Left lung (tissue), 14 donors: ENCODE data around the gene IL17B. TPM values are rescaled to one million over a fixed set of nuclear protein-coding genes. Genes with fewer than 3 reads are reported as not detected.
A peak's percentile ranks its signal among the peaks of the same experiment; 100 is the strongest.

Experiments used
- ATAC-seq: fragments of 200-7000 bp; cut with Tn5 transposase; one replicate; pipeline ENCODE4 v1.9.1; 2020; ENCODE audit warnings: moderate library complexity
- DNase-seq, 4 donors: peaks; one replicate each; pipeline ENCODE4 v3.0.0-alpha.2; 2013 to 2020
- H3K27ac ChIP-seq, 2 donors: fragments of 200-600 bp; sonication (generic) in 1 of 2; one replicate each; pipeline versions ENCODE4 v1.5.0 to v1.8.0; 2020 to 2021
- H3K27me3 ChIP-seq, 2 donors: fragments of 200-600 bp; sonication (generic) in 1 of 2; one replicate each; pipeline versions ENCODE4 v1.5.0 to v1.8.0; 2020 to 2021
- H3K36me3 ChIP-seq, 2 donors: fragments of 200-600 bp; sonication (generic) in 1 of 2; one replicate each; pipeline versions ENCODE4 v1.5.0 to v1.8.0; 2020 to 2021
- H3K4me1 ChIP-seq, 2 donors: fragments of 200-600 bp; one replicate each; pipeline ENCODE4 v1.8.0; 2021
- H3K4me3 ChIP-seq, 2 donors: fragments of 200-600 bp; sonication (generic) in 1 of 2; one replicate each; pipeline versions ENCODE4 v1.5.0 to v1.8.0; 2020 to 2021; ENCODE audit warnings: mild to moderate bottlenecking in 1 of 2
- H3K9me3 ChIP-seq, 2 donors: fragments of 200-600 bp; sonication (generic) in 1 of 2; one replicate each; pipeline versions ENCODE4 v1.5.0 to v1.8.0; 2020 to 2021
- intact Hi-C, 2 donors: fragments of 100-400 bp; cut with DNase I; formaldehyde crosslinking; loops; one replicate each; pipeline versions ENCODE4 v1.11.2 to v1.14.2; 2022
- long read RNA-seq, 12 donors: library from polyadenylated mRNA in 2 of 12; unstranded in 2 of 12; transcript quantifications; one replicate each; pipeline ENCODE4 v2.0.0 and lab custom pipeline, GENCODE V29; 2019 to 2026
- polyA plus RNA-seq, 6 donors: library from polyadenylated mRNA; unstranded; fragments of 120-200 nt; gene quantifications; one replicate each; pipeline ENCODE4 v1.2.1, GENCODE V29; 2013; ENCODE audit not compliant: insufficient read length in 6 of 6
- total RNA-seq, 2 donors: library from RNA; stranded (reverse); fragmentation: NEBNext Ultra II Directional; extraction: Animal tissue kit (Norgen Biotek cat#: 25700); gene quantifications; one replicate each; pipeline ENCODE4 v1.2.1, GENCODE V29; 2021
- TF ChIP-seq, protein P1 (sequence below), 2 donors: fragments of 200-600 bp; sonication (generic) in 1 of 2; IDR thresholded peaks; one replicate each; pipeline versions ENCODE4 v1.5.0 to v1.8.0; 2021; ENCODE audit warnings: antibody characterized with exemption in 2 of 2
- donor health status: DM: no; HTN: yes; CAD: no.
- donor health status: DM: no; HTN: no; CAD: no.

IL17B gene, protein sequence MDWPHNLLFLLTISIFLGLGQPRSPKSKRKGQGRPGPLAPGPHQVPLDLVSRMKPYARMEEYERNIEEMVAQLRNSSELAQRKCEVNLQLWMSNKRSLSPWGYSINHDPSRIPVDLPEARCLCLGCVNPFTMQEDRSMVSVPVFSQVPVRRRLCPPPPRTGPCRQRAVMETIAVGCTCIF
- total RNA-seq = under 1 TPM in 1 of 2 donors, not detected in 1; 0.42 TPM
- 1 to 10 TPM in 5 of 6 donors, under 1 TPM in 1; 0.97 to 1.9 (median 1.5) TPM for polyA plus RNA-seq
- long read RNA-seq, donor 1 = 0 reads
- long read RNA-seq, donor 2, partial matches to known transcripts = 0 of 3 reads
- long read RNA-seq, donor 2, other reads (novel, unspliced or antisense) = 0 of 3 reads
- long read RNA-seq, donor 3 = 0 reads
- long read RNA-seq, donor 4 = 0 reads
- long read RNA-seq, donor 5 = 0 reads
- long read RNA-seq, donor 6, partial matches to known transcripts = 0 of 4 reads
- long read RNA-seq, donor 6, other reads (novel, unspliced or antisense) = 0 of 4 reads
- long read RNA-seq, donor 7 = 0 reads
- long read RNA-seq, donor 8, partial matches to known transcripts = 0 of 2 reads
- long read RNA-seq, donor 8, other reads (novel, unspliced or antisense) = 0 of 2 reads
- long read RNA-seq, donor 9, partial matches to known transcripts = 0 of 1 reads
- long read RNA-seq, donor 9, other reads (novel, unspliced or antisense) = 0 of 1 reads
- long read RNA-seq, donor 10, partial matches to known transcripts = 0 of 2 reads
- long read RNA-seq, donor 10, other reads (novel, unspliced or antisense) = 0 of 2 reads
- long read RNA-seq, donor 11, partial matches to known transcripts = 0 of 1 reads
- long read RNA-seq, donor 11, other reads (novel, unspliced or antisense) = 0 of 1 reads
- long read RNA-seq, donor 12 = 0 reads

DNA sequence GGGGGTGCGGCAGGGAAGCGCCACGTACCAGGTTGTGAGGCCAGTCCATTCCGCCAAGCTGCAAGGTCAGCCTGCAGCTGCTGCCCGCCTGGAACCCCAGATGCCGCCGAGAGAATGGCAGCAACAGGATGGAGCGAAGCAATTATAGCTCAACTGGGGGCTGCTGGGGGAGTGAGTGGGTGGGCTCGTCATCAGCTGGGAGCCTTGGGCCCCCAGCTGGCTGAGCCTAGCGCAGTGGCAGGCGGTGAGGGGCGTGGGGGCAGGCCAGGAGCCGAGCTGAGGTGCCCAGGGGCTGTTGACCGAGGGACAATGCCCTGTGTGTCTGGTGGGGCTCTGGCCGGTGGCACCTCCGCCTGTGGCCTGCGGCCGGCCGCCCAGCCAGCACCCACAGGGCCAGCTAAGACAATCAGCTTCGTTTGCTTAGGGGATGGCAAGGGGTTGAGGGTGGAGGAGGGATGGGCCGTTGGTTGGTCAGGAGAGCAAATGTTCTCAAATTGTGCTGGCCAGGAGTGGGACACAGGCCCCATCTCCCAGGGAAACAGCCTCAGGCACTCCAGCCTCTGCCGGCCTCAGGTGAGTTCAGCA is at the start of gene IL17B:
TSS of gene IL17B (minus strand) at position 116 of the 585 bp plus-strand sequence. CDS start at position 49, 67 bp downstream.
- no peak within 1 kb of the TSS for H3K27ac ChIP-seq
- H3K9me3 ChIP-seq = no peaks in the 10 kb centered on the region
- intact Hi-C loops = no loop called here
- H3K27me3 ChIP-seq = no peaks in the 10 kb centered on the region
- ATAC-seq (no peak), DNase-seq (no peak)
- no peak within 1 kb of the TSS for H3K4me3 ChIP-seq
- H3K36me3 ChIP-seq = no peaks in the 10 kb centered on the region
- peaks cover 14 to 22% of the 10 kb centered on the region in 2 donors for H3K4me1 ChIP-seq
- TF ChIP-seq, protein P1, sequence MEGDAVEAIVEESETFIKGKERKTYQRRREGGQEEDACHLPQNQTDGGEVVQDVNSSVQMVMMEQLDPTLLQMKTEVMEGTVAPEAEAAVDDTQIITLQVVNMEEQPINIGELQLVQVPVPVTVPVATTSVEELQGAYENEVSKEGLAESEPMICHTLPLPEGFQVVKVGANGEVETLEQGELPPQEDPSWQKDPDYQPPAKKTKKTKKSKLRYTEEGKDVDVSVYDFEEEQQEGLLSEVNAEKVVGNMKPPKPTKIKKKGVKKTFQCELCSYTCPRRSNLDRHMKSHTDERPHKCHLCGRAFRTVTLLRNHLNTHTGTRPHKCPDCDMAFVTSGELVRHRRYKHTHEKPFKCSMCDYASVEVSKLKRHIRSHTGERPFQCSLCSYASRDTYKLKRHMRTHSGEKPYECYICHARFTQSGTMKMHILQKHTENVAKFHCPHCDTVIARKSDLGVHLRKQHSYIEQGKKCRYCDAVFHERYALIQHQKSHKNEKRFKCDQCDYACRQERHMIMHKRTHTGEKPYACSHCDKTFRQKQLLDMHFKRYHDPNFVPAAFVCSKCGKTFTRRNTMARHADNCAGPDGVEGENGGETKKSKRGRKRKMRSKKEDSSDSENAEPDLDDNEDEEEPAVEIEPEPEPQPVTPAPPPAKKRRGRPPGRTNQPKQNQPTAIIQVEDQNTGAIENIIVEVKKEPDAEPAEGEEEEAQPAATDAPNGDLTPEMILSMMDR (IDR thresholded peaks at IDR 0.05) = no peak

DNA sequence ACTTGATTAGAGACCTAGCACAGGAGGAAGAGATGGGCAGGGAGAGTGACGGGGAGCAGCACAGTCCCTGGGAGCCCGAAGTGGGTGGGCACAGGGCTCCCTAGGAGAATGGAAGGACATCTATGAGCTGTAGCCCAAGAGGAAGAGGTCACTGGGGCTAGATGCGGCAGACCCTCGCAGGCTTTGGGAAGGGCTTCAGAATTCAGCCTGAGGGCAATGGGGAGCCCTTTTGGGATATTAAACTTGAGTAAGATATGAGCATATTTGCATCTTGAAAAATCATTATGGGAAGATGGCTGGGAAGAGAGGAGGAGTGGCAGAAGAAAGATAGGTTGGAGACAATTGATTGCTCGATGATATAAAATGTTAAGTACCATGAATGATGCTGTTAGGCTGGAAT is 48.9 kb upstream of the IL17B start:
- intact Hi-C loops = no loop called here
- no peak for ATAC-seq
- H3K27ac ChIP-seq = peak overlapping the region in 1 of 2 donors; percentile 21

DNA sequence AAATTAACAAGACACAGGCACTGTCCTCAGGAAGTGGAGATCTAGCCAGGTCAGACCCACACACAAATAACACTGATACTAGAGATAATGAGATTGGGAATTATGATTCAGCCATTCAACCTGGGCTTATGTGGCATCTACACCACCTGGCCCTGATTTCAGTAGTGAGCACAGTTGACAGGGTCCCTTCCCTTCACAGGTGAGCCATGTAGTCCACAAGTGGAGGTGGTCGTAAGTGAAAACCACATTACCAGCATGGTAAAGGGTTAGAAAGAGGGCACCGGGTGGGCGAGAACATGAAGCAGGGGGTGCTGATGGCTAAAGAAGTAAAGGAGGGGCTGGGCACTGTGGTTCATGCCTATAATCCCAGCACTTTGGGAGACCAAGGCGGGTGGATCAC is 48.3 kb upstream of the IL17B start:
- Histone ChIP-seq H3K4me3 (no peak overlapping the region), H3K9me3 (no peaks in the 10 kb centered on the region), H3K27ac (peak overlapping the region in 1 of 2 donors; percentile 21), H3K4me1 (peaks cover 13 to 50% of the 10 kb centered on the region in 2 donors), H3K27me3 (no peaks in the 10 kb centered on the region), H3K36me3 (no peaks in the 10 kb centered on the region)
- intact Hi-C loops = no loop called here
- ATAC-seq = no peak
- no peak for DNase-seq
- TF ChIP-seq, protein P1 (IDR thresholded peaks at IDR 0.05) = no peak

More for the DNA sequence above, 48.9 kb upstream of the IL17B start:
- no peak for DNase-seq
- H3K4me3 ChIP-seq = no peak overlapping the region
- peaks cover 10 to 43% of the 10 kb centered on the region in 2 donors for H3K4me1 ChIP-seq
- TF ChIP-seq, protein P1 (IDR thresholded peaks at IDR 0.05) = no peak
- H3K9me3 ChIP-seq = no peaks in the 10 kb centered on the region
- no peaks in the 10 kb centered on the region for H3K27me3 ChIP-seq
- H3K36me3 ChIP-seq = no peaks in the 10 kb centered on the region

DNA sequence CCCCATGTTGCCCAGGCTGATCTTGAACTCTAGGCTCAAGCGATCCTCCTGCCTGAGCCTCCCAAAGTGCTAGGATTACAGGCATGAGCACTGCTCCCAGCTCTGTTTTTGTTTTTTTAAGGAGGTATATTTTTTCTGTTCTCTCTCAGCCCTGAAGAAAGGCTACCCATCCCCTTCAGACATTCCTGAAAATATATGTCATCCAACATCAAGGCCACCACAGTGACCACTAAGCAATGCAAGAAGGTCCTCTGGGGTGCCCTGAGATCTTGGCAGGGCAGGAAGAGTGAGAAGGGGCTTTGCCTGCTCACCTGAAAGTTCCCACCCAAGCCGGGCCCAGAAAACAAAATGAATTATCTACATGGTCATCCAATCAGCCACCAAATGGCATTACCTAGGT is 47.8 kb upstream of the IL17B start:
- ATAC-seq = no peak
- H3K4me3 ChIP-seq = no peak overlapping the region
- peaks cover 17 to 54% of the 10 kb centered on the region in 2 donors for H3K4me1 ChIP-seq
- no peaks in the 10 kb centered on the region for H3K27me3 ChIP-seq
- no peaks in the 10 kb centered on the region for H3K36me3 ChIP-seq
- no peaks in the 10 kb centered on the region for H3K9me3 ChIP-seq
- no peak for DNase-seq
- TF ChIP-seq, protein P1 (IDR thresholded peaks at IDR 0.05) = no peak
- H3K27ac ChIP-seq = peak overlapping the region in 1 of 2 donors; percentile 21
- intact Hi-C loops = no loop called here
